KG1 (cell line): Measurements from ENCODE around the gene ACOT7.
"Not testable (repeated sequence)": the region's sequence is repeated elsewhere in the genome, so short reads cannot be mapped to it uniquely, and the experiment has no call there.

ENCODE experiments used
- DNase-seq: peaks from one replicate; lab custom pipeline; 2025; lab: John Stamatoyannopoulos, UW

ACOT7 gene

DNA sequence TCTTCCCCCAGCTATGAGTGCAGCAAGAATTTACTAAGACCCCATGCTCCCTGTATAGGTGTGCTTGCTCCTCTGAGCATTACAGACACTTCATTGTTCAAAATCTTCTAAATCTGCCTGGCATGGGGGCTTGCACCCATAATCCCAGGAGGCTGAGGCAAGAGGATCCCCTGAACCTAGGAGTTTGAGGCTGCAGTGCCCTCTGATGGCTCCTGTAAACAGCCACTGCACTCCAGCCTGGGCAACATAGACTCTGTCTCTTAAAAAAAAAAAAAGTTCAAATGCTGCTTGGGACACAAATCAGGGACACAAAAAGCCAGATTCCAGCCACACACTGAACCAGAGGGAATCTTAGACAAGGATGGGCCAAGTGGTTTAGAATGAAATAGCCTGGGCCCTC is 3.4 kb upstream of the ACOT7 start:
- no peak for DNase-seq

DNA sequence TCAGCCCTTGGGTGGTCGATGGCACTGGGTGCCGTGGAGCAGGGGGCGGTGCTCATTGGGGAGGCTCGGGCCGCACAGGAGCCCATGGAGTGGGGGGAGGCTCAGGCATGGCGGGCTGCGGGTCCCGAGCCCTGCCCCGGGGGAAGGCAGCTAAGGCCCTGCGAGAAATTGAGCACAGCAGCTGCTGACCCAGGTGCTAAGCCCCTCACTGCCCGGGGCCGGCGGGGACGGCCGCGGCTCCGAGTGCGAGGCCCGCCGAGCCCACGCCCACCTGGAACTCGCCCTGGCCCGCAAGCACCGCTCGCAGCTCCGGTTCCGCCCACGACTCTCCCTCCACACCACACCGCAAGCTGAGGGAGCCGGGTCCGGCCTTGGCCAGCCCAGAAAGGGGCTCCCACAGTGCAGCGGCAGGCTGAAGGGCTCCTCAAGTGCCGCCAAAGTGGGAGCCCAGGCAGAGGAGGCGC is 2.2 kb upstream of the ACOT7 start:
- not testable (repeated sequence) for DNase-seq

DNA sequence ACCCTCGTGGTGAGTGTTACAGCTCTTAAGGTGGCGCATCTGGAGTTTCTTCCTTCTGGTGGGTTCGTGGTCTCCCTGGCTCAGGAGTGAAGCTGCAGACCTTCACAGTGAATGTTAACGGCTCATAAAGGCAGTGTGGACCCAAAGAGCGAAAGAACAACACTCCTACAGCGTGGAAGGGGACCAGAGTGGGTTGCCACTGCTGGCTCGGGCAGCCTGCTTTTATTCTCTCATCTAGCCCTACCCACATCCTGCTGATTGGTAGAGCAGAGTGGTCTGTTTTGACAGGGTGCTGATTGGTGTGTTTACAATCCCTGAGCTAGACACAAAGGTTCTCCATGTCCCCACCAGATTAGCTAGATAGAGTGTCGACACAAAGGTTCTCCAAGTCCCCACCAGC is 1.6 kb upstream of the ACOT7 start:
- DNase-seq, result not testable (repeated sequence)

DNA sequence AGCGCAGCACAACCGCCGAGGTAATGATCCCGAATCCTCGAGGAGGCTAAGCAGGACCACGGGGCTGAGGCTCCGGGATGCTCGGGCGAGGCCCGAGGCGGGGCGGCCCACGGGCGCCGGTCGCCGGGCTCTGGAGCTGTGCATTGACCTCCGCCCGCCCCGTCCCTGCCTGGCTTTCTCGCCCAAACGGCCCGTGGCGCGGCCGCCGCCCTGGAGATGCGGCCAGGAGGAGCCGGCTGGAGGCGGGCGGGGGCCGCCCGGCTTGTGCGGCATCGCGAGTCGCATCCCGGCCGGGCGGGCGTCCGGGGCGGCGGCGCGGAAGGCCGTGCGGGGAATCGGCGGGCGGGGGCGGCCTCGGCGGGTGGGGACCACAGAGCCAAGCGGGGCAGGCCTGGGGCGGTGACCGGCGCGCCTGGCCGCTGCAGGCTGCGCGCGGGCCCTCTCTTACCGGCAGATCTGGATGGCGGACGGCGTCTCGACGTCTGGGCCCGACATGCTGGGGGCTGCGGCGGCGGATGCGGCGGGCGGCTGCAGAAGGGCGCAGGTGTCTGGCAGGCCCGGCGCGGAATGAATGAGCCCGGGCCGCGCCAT is 663 bp downstream of the ACOT7 start:
- DNase-seq, result no peak

DNA sequence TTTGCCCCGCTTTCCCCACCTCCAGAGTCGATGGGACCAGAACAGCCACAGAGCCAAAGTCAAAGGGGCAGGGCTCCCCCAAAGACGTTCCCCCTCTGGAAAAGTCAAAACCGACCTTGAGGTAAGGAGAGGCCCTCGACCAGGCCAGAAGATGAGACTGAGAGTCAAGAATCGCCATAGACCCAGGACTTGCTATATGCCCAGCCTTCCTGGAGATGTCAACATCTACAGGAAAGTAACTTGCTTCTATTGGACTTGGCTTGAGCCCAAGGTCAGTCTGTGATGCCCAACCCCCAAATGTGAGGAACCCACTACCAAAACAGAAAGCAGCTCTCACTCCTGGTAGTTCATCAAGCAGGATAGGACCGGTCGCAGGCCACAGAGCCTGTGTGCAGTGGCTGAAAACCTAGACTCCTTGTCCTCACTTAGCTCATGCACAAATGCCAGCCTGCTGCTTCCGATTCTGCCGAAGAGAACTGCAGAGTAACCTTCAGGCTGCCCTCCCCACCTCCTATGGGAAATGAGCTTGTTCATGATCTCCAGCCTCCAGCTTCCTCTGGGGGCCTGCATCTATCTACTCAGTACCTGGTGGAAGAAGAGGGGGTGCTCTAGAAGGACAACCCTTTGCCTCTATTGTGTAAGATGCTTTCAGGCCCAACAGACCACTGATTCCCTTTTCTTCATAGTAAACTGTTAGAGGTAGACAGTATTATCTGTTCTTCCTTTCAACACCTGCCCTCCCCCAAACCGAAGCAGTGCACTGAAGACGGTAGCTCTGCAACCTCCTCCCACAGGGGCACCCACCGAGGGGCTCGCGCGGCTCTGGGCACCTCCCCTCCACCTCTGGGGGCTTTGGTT is 1.4 kb downstream of the ACOT7 start:
- no peak for DNase-seq

DNA sequence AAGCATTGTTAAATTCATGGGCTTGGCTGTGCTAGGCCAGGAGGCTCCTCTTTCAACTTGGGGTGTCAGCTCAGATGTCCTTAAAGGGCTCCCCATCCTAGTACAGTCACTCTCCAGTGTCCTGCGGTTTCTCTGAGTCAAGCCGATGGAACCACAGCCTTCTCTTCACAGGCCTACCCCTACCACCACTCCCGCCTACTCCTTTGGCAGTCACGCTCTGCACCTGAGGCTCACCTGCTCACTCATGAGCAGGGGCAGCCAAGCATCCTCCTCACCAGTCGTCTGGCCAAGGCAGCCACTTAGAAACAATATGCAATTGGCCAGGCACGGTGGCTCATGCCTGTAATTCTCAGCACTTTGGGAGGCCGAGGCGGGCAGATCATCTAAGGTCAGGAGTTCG is 3.6 kb downstream of the ACOT7 start:
- no peak for DNase-seq

DNA sequence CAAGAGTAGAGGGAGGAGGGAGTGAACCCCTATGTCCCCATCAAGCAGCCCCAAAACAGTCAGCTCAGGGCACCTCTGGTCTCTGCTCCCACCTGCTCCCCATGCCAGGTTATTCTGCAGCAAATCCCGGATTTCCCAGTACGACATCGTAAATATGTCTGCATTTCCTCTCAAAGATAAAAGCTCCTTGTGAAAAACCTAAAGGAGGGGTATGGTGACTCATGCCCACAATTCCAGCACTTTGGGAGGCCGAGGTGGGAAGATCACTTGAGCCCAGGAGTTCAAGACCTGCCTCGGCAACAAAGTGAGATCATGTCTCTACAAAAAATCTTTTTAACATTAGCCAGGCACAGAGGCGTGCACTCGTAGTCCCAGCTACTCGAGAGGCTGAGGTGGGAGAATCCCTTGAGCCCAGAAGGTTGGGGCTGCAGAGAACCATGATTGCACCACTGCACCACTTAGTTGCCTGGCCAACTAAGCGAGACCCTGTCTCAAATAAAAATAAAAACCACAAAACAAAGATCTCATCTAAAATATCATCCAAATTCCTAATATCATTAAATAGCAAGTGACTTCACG is 7.1 kb downstream of the ACOT7 start:
- DNase-seq, result no peak

DNA sequence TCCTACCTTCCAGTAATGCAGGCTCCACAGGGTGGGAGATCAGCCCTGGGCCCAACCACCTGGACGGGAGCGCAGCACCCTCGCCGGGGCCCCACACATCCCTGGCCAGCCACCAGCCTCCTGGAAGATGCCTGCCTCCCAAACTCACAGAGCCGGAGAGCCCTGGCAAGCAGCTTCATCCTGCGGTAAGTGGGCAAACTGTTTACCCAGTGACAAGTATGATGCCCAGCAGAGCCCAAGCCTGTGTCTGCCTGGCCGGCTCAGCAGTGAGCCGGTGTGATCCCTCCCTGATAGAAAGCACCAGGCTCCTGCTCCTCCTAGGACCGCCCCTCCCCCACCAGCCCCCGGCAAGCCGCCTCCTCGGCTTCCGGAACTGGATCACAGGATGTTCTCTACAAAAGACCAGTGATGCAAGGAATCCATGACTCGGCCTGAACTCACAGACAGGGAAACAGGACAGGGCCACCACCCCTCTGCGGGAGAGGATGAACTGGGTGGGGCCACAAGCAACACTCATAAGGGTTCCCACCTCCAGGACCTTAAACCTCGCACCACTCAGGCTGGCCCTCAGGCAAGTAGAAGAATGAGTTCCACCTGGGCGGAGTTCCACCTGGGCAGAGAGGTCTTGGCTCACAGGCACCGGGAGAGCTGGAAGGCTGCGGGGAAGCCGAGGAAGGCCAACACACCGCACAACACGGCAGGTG is 7.9 kb downstream of the ACOT7 start:
- no peak for DNase-seq

DNA sequence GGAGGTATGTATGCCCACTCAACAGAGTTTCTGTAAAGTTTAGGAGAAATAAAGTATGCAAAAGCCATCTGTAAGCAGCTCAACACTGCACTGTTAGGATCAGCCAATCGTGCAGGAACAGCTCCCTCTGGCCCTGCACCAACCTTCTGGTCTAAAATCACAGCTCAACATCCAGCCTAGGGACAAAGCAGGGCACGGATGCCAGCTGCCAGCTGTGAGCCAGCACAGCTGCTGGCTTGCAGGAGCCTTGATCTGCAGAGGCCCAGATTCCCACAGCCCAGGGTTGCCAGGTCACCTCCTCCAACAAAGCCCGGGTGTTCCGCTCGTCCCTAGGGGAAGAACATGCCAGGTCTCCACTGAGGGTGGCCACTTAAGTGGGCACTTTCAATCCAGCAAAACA is 8.6 kb downstream of the ACOT7 start:
- no peak for DNase-seq

DNA sequence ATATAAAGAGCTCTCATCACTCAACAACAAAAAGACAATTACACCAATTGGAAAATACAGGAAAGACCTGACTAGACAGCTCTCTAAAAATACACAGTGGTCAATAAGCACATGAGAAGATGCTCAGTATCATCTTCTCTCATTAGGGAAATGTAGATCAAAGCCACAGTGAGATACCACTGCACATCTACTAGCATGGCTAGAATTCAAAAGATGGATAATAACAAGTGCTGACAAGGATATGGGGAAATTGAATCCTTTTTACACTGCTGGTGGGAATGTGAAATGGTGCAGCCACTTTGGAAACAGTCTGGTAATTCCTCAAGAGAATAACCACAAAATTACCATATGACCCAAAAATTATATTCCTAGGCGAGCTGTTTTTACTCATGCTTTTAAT is 9.4 kb downstream of the ACOT7 start:
- DNase-seq, result no peak

DNA sequence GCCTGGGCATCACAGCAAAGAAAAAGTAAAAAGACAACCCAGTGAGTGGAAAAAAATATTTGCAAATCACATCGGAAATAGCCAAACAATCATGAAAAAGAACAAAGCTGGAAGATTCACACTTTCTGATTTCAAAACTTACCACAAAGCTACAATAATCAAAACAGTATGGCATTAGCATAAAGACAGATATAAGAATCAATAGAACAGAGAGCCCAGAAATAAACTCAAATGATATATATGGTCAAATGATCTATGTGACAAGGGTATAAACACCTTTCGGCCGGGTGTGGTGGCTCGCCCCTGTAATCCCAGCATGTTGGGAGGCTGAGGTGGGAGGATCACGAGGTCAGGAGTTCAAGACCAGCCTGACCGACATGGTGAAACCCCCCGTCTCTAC is 13.5 kb downstream of the ACOT7 start:
- no peak for DNase-seq

DNA sequence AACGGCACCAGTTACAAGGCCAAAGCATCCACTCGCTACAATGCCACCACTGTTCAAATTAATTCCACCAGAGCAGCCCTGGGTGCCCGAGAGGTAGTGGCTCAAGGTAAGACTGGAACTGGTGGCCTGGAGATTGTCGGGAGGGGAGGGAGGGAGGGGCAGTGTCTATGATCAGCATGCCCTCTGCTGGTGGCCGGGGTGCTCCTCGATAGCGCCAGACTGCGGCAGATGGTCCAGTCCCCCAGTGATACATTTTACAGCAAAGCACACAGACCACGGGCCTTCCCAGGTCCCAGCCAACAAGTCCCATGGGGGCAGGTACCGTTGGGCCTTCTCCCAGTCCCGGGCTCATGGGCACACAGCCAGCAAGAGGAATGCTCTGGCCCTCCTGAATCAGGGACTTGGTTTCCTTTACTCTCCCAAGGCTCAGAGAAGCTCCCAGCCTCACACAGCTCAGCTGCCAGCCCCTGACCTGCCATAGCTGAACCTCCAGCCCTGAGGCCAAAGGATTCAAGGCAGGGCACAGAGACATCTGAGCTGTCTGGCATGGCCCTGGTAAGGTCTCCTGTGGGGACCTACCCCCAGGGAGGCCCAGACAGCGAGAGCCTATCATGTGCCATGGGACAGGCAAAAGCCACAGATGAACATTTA is 15.3 kb downstream of the ACOT7 start:
- DNase-seq, result no peak

DNA sequence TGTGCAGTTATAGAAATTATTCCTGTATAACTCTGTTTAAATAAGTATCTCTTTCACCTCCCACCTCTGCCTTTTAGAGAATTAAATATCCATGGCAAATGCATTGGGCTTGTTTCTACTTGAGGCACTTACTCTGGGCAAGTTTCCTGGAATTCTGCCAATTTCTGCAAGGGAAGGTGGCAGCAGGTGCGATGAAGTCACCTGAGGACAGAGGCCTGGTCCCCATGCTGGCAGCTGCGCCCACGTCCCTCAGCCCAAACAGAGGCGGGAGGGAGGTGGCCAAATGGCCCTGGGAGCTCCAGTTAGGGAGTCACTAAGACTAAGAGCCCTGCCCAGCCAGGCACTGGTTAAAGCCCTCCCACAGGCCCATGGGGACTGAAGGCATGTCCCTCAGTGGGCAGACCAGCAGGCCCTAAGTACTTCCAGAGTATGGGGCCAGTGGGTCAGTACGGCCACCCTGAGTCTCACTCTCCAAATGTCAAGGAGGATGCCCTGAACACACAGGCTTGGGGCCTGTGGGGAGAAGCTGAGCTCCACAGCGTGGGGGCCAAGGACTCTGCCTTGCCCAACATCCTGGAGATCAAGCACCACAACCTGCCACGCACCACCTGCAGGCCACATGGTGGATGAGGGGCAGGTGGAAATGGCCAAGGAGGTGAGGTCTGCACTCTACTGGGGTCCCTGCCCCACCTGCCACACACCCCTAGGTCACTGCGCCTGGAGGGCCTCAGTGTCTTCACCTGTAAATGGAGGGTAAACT is 19.4 kb downstream of the ACOT7 start:
- no peak for DNase-seq

DNA sequence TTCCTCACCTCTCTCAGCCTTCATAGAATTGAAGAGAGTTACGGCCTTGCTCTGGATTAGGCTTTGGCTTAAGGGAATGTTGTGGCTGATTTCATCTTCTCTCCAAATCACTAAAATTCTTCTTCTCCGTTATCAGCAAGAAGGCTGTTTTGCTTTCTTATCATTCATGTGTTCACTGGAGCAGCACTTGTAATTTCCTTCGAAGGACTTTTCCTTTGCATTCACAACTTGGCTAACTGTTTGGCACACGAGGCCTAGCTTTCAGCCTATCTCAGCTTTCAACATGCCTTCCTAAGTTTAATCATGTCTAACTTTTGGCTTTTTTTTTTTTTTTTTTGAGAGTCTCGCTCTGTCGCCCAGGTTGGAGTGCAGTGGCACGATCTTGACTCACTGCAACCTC is 21.3 kb downstream of the ACOT7 start:
- not testable (repeated sequence) for DNase-seq

DNA sequence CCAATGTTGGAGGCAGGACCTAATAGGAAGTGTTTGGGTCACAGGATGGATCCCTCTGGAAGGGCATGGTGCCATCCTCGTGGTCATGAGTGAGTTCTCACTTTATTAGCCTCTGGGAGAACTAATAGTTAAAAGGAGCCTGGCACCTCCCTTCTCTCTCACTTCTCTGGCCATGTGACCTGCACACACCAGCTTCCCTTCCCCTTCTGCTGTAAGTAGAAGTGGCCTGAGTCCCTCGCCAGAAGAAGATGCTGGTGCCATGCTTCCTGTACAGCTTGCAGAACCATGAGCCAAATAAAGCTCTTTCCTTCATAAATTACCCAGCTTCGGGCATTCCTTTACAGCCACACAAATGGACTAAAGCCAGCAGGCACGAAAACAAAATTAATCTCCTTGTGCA is 23.6 kb downstream of the ACOT7 start:
- DNase-seq, result no peak

DNA sequence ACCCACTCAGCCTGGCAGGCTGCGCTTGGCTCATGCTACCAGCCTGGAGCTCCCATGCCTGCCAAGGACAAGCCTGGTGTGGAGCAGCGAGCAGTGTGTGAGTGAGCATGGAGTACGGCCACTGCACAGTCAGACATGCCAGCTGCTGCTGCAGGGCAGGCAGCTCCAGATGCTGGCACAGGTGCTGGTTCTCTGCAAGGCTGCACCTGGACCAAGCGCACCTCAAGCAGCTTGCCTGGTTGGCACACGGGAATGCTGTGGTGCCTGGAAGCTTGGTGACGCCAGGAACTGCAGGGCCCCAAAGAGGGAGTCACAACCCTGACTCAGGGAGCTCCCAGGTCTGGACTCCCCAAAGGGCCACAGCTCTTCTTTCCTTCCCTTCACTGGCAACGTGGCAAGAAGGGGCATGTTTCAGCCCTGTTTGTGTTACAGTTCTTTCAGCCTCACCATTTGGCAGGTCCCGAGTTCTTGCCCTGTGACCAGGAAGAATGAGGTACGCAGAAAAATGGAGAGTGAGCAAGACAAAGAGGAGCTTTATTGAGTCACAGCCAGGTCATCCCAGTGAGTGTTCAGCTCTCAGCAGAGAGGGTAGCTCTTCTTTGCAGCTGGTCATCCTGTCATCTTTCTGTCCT is 26.1 kb downstream of the ACOT7 start:
- DNase-seq, result no peak

DNA sequence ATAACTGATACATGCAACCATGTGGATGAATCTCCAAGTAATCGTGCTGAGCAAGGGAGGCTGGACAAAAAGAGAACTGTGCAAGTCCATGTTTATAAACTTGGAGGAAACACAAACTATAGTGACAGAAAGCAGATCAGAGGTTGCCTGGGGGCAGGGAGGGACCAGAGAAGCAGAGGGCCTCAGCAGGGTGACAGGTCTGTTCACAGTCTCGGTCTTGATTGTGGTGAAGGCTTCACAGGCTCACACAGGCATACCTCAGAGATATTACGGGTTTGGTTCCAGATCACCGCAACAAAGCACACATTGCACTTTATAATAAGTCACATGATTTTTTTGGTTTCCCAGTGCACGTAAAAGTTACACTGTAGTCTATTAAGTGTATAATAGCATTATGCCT is 28.5 kb downstream of the ACOT7 start:
- DNase-seq, result no peak

DNA sequence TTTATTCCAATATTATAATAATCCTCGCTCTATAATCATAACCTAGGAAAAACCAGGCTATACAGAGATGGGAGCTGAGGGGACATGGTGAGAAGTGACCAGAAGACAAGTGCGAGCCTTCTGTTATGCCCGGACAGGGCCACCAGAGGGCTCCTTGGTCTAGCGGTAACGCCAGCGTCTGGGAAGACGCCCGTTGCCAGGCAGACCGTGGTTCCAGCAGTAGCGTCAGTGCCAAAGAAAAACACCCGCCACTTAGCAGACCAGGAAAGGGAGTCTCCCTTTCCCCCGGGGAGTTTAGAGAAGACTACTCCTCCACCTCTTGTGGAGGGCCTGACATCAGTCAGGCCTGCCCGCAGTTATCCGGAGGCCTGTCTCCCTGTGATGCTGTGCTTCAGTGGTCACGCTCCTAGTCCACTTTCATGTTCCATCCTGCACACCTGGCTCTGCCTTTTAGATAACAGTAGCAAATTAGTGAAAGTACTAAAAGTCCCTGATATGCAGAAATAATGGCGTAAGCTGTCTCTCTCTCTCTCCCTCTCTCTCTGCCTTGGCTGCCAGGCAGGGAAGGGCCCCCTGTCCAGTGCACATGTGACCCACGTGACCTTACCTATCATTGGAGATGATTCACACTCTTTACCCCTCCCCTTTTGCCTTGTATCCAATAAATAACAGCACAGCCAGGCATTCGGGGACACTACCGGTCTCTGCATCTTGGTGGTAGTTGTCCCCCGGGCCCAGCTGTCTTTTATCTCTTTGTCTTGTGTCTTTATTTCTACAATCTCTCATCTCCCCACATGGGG is 30.3 kb downstream of the ACOT7 start:
- not testable (repeated sequence) for DNase-seq

DNA sequence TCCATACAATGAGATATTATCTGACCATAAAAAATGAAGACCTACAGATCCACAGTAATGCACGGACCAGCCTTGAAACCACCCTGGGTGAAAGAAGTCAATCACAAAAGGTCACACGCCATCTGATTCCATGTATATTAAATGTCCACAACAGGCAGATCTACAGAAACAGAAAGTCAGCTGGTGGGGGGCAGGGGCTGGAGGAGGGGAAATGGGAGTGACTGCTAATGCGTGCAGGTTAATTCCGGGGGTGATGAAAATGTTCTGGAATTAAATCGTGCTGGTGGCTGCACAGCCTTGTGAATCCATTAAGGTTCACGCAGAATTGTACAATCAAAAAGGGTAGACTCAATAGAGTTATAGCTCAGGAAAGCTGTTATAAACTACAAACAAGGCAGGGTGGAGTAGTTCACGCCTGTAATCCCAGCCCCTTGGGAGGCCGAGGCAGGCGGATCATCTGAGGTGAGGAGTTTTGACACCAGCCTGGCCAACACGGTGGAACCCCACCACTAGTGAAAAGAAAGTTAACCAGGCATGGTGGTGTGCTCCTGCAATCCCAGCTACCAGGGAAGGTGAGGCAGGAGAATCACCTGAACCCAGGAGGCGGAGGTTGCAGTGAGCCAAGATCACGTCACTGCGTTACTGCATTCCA is 32.3 kb downstream of the ACOT7 start:
- DNase-seq, result no peak
